Measurements from ENCODE around the gene ARFIP2. TPM values are rescaled to one million over a fixed set of nuclear protein-coding genes. Genes with fewer than 3 reads are reported as not detected.
A peak's percentile ranks its signal among the peaks of the same experiment; 100 is the strongest.

Gene ARFIP2
- total RNA-seq, 1 experiment from 2014 or later: 55.1 TPM

DNA sequence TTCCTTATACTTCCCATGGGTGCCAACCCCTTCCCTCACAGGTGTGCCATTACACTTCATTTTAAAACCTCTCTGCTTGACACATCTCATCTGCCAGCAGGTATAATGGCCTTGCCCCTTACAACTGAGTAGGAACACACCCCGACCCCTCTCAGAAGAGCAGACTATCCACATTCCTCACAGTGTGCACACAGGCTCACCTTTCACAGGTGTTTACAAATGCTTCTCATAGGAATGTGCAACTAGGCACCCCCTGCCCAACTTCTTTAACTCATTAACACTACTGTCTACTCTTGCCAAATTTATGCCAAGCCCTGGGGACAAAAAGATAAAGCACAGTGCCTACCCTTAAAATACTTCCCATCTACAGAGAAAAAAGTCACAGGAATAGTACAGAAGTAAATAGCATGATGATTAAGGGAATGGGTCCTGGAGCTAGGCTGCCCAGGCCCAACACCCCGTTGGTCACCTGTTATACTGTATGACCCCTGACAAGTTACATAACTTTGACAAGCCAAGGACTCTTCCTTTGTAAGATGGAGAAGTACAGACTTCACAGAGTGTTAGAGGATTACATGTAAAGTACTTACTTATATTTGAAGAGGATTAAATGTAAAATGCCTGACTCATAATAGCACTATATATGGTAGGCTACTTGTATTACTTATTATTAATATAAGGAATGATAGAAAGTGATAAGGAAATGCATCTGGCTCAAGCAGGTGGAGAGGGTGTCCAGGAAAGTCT, 22.6 kb downstream of the ARFIP2 start:
- Histone ChIP-seq H2BK120ac (ENCODE audit: low read depth, low read length, poor library complexity, severe bottlenecking) (no peak overlapping the region), H3K14ac (ENCODE audit: insufficient read depth, low read length) (no peak overlapping the region), H3K4me1 (ENCODE audit: insufficient read depth, low read length) (no peaks in the 10 kb centered on the region), H2BK5ac (ENCODE audit: insufficient read length, low read length) (no peak overlapping the region), H3K27ac (ENCODE audit: insufficient read length, low read depth, low read length) (no peak overlapping the region), H3K56ac (ENCODE audit: insufficient read length, low read depth, low read length) (no peak overlapping the region), H3T11ph (ENCODE audit: low read length) (no peak overlapping the region), H3K4me2 (ENCODE audit: insufficient read depth, insufficient read length, low read length) (no peak overlapping the region), H2AK5ac (ENCODE audit: insufficient read length, low read length) (no peak overlapping the region), H3K27me3 (ENCODE audit: insufficient read depth, low read length) (no peaks in the 10 kb centered on the region), H4K5ac (ENCODE audit: insufficient read length, low read depth, low read length) (no peak overlapping the region), H3K9ac (ENCODE audit: extremely low read depth, insufficient read length, low read length) (no peak overlapping the region), H3K18ac (ENCODE audit: insufficient read length, low read depth, low read length) (no peak overlapping the region), H3K79me1 (ENCODE audit: insufficient read depth, low read depth, low read length, poor library complexity, severe bottlenecking) (no peaks in the 10 kb centered on the region), H3K23me2 (ENCODE audit: insufficient read length, low read depth, low read length, poor library complexity, severe bottlenecking) (no peaks in the 10 kb centered on the region), H4K91ac (ENCODE audit: insufficient read length, low read depth, low read length) (no peak overlapping the region), H3K4ac (ENCODE audit: low read depth, low read length) (no peak overlapping the region), H4K20me1 (ENCODE audit: control insufficient read depth, insufficient read depth, insufficient read length) (no peaks in the 10 kb centered on the region), H3K23ac (ENCODE audit: insufficient read length, low read depth, low read length) (no peak overlapping the region), H3K9me3 (ENCODE audit: control insufficient read depth, low read depth, low read length) (no peaks in the 10 kb centered on the region), H2BK15ac (ENCODE audit: low read depth, low read length) (no peak overlapping the region), H2BK12ac (ENCODE audit: insufficient read length, low read depth, low read length) (no peak overlapping the region), H2AFZ (ENCODE audit: low read length) (no peak overlapping the region), H2BK20ac (ENCODE audit: low read depth, low read length, poor library complexity, severe bottlenecking) (no peak overlapping the region), H3K79me2 (ENCODE audit: insufficient read depth, low read length) (no peaks in the 10 kb centered on the region), H4K8ac (replicated peaks; ENCODE audit: insufficient read length, low read depth, low read length) (no peak overlapping the region)
- Mint-ChIP-seq H3K9me3 (no peaks in the 10 kb centered on the region), H3K36me3 (ENCODE audit: insufficient read depth in 1 of 3, low read depth in 3 of 3) (peaks cover 0 to 25% (median 6%) of the 10 kb centered on the region in 3 experiments; a peak in 3 of 7 replicates), H3K27me3 (ENCODE audit: low read depth) (no peaks in the 10 kb centered on the region), H3K4me3 (no peak overlapping the region), H3K27ac (peak overlapping the region in 2 of 3 experiments; percentile 2 to 36; a peak in 2 of 7 replicates), H3K4me1 (no peaks in the 10 kb centered on the region)
- no peak for DNase-seq
- TF ChIP-seq, protein P1, sequence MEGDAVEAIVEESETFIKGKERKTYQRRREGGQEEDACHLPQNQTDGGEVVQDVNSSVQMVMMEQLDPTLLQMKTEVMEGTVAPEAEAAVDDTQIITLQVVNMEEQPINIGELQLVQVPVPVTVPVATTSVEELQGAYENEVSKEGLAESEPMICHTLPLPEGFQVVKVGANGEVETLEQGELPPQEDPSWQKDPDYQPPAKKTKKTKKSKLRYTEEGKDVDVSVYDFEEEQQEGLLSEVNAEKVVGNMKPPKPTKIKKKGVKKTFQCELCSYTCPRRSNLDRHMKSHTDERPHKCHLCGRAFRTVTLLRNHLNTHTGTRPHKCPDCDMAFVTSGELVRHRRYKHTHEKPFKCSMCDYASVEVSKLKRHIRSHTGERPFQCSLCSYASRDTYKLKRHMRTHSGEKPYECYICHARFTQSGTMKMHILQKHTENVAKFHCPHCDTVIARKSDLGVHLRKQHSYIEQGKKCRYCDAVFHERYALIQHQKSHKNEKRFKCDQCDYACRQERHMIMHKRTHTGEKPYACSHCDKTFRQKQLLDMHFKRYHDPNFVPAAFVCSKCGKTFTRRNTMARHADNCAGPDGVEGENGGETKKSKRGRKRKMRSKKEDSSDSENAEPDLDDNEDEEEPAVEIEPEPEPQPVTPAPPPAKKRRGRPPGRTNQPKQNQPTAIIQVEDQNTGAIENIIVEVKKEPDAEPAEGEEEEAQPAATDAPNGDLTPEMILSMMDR (conservative IDR thresholded peaks at IDR 0.05): no peak
- no CpG with 5 or more reads among the region's 2 CpGs for WGBS (ENCODE audit: extremely low coverage, insufficient read length, low lambda C conversion rate)

Measured in H9 (cell line).